DND-41 (cell line): Measurements from ENCODE around the gene LAMP2.

ENCODE experiments used
- ATAC-seq: fragments of 200-7000 bp; cut with Tn5 transposase; 3 replicates; pipeline ENCODE4 v1.9.1; 2021; ENCODE audit warnings: low read depth; ENCODE audit not compliant: insufficient read depth
- DNase-seq: peaks from one replicate; pipeline ENCODE4 v3.0.0-alpha.2; 2020
- H2AFZ ChIP-seq: 2 replicates; pipeline ENCODE4 v1.6.0; 2012; ENCODE audit warnings: low read depth, low read length
- H3K27ac ChIP-seq: 2 replicates; pipeline ENCODE4 v1.5.1; 2012; ENCODE audit warnings: low read length, inconsistent platforms
- H3K27me3 ChIP-seq: fragments of 200-600 bp; sonication (generic); 2 replicates; pipeline ENCODE4 v1.6.0; 2012; ENCODE audit warnings: low read length, mild to moderate bottlenecking, inconsistent platforms; ENCODE audit not compliant: insufficient read depth, poor library complexity
- H3K36me3 ChIP-seq: 2 replicates; pipeline ENCODE4 v1.5.1; 2012; ENCODE audit warnings: low read length, inconsistent platforms; ENCODE audit not compliant: insufficient read depth
- H3K4me1 ChIP-seq: 2 replicates; pipeline ENCODE4 v1.5.1; 2012; ENCODE audit warnings: mild to moderate bottlenecking, low read length; ENCODE audit not compliant: insufficient read depth
- H3K4me2 ChIP-seq: 2 replicates; pipeline ENCODE4 v1.6.0; 2012; ENCODE audit warnings: mild to moderate bottlenecking, moderate library complexity, low read length, inconsistent platforms; ENCODE audit not compliant: insufficient read depth
- H3K4me3 ChIP-seq, 2 experiments: fragments of 200-600 bp in 1 of 2; shearing (Covaris generic) in 1 of 2; 2 replicates each; pipeline ENCODE4 v1.5.1; 2012 to 2016; ENCODE audit warnings: inconsistent platforms in 2 of 2, low read length in 2 of 2, mild to moderate bottlenecking in 2 of 2, low read depth in 1 of 2, moderate library complexity in 1 of 2
- H3K79me2 ChIP-seq: 2 replicates; pipeline ENCODE4 v1.6.0; 2012; ENCODE audit warnings: low read length, inconsistent platforms; ENCODE audit not compliant: insufficient read depth
- H3K9ac ChIP-seq: 2 replicates; pipeline ENCODE4 v1.6.0; 2012; ENCODE audit warnings: low read depth, mild to moderate bottlenecking, inconsistent platforms, low read length, moderate library complexity
- H3K9me3 ChIP-seq: 2 replicates; pipeline ENCODE4 v1.5.1; 2012; ENCODE audit warnings: low read length, moderate library complexity, mild to moderate bottlenecking, inconsistent platforms; ENCODE audit not compliant: insufficient read depth, severe bottlenecking
- H4K20me1 ChIP-seq: 2 replicates; pipeline ENCODE4 v1.6.0; 2012; ENCODE audit warnings: low read length; ENCODE audit not compliant: insufficient read depth
- CTCF ChIP-seq: IDR thresholded peaks from 2 replicates; pipeline ENCODE4 v1.5.1; 2012; ENCODE audit warnings: borderline replicate concordance, low read length, moderate library complexity, mild to moderate bottlenecking; ENCODE audit not compliant: poor library complexity, severe bottlenecking; ENCODE audit errors: extremely low read depth
- EZH2 ChIP-seq: IDR thresholded peaks from 3 replicates; pipeline ENCODE4 v1.6.1; 2012; ENCODE audit warnings: borderline replicate concordance, low read depth, mild to moderate bottlenecking, moderate library complexity, low read length, inconsistent platforms; ENCODE audit not compliant: severe bottlenecking

LAMP2 gene

GRCh38 chrX:120380699-120381098, 88.4 kb downstream of the LAMP2 start:
- DNase-seq (peak; percentile 19), ATAC-seq (peak; percentile 58; the same call in 1 of the 3 replicates)
- Histone ChIP-seq H3K4me1 (no peaks in the 10 kb centered on the region), H3K4me2 (no peak overlapping the region), H3K9me3 (no peaks in the 10 kb centered on the region), H3K27me3 (no peaks in the 10 kb centered on the region), H3K36me3 (no peaks in the 10 kb centered on the region), H3K27ac (no peak overlapping the region), H3K9ac (no peak overlapping the region), H3K79me2 (no peaks in the 10 kb centered on the region), H4K20me1 (no peaks in the 10 kb centered on the region), H3K4me3 (no peak overlapping the region), H2AFZ (no peak overlapping the region)
- TF ChIP-seq EZH2 = no peak
- peak; percentile 44 for TF ChIP-seq CTCF

DNA sequence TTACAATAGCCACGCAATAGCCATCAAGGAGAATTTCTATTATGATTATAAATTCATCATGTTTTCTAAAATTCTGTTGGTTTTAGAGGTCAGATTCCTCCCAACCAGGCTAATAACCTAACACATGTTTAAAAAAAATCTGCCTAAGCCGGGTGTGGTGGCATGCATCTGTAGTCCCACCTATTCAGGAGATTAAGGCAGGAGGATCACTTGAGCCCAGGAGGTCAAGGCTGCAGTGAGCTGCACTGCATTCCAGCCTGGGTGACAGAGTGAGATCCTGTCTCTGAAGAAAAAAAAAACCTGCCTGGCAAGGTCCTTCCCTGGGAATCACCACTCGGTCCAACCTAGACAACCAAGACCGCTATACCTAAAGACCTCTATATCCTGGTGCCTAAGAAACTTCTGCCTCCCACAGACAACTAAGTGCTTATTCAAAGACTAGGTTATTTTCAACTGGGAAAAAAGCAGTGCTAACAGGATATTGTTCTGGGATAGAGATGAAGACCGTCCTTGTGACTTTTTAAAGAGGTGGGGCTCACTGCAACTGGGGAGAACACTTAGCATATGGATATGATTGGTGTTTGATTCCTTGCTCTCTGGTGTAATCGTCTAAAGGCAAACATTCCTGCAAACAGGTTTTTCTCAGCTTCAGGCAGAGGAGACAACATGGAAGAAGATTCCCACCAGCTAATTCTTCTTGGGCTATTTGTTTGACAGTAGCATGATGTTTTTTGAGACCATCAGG, 89.0 kb downstream of the LAMP2 start:
- Histone ChIP-seq H3K4me3 (no peak overlapping the region), H3K9me3 (no peaks in the 10 kb centered on the region), H3K79me2 (no peaks in the 10 kb centered on the region), H3K27me3 (no peaks in the 10 kb centered on the region), H4K20me1 (no peaks in the 10 kb centered on the region), H3K27ac (no peak overlapping the region), H3K4me2 (no peak overlapping the region), H2AFZ (no peak overlapping the region), H3K36me3 (no peaks in the 10 kb centered on the region), H3K4me1 (no peaks in the 10 kb centered on the region), H3K9ac (no peak overlapping the region)
- ATAC-seq = no peak
- DNase-seq = no peak
- TF ChIP-seq EZH2 (no peak), CTCF (no peak)

DNA sequence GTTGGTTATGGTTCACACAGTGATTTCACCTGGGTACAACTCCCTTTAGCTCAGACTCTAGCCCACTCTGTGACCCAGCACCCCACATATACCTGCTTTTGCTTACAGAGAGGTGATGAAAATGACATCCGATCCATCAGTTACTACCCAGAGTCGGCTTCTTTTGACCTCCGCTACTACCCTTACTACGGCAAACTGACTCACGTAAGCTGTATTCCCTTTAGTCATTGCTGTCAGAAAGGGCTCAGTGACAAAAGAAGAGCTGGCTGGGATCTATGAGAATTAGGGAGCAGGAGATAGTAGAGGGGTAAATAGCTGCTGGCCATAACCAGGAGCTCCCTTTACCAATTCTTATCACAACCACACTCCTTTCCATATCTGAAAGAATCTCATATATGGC, 90.5 kb downstream of the LAMP2 start:
- Histone ChIP-seq H3K79me2 (no peaks in the 10 kb centered on the region), H3K27me3 (no peaks in the 10 kb centered on the region), H3K36me3 (no peaks in the 10 kb centered on the region), H3K4me3 (no peak overlapping the region), H3K27ac (no peak overlapping the region), H3K9ac (no peak overlapping the region), H4K20me1 (no peaks in the 10 kb centered on the region), H2AFZ (no peak overlapping the region), H3K4me1 (no peaks in the 10 kb centered on the region), H3K9me3 (no peaks in the 10 kb centered on the region), H3K4me2 (no peak overlapping the region)
- DNase-seq (no peak), ATAC-seq (no peak)
- TF ChIP-seq EZH2 (no peak), CTCF (no peak)
